Measurements from ENCODE around the gene KLHL6.

Gene KLHL6

DNA sequence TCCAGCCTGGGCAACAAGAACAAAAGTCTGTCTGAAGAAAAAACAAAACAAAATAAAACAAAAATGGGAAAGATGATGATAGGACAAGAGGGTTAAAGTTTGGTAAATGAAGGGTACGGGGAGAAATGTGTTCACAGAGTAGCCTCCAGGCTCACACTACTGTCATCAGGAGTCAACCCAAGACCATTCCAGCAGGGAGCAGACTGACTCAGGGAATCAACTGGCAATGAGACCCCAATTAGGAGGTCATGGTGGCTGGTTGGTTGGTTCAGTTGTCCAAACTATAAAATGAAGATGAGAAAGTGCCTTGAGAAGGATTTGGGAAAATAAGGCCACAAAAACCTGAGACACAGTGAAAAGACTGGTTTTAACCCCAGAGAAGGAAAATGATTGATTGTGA, 51.8 kb downstream of the KLHL6 start:
- no peak overlapping the region for H3K4me3 ChIP-seq (ENCODE audit: low read depth, low read length)
- TF ChIP-seq, protein P1, sequence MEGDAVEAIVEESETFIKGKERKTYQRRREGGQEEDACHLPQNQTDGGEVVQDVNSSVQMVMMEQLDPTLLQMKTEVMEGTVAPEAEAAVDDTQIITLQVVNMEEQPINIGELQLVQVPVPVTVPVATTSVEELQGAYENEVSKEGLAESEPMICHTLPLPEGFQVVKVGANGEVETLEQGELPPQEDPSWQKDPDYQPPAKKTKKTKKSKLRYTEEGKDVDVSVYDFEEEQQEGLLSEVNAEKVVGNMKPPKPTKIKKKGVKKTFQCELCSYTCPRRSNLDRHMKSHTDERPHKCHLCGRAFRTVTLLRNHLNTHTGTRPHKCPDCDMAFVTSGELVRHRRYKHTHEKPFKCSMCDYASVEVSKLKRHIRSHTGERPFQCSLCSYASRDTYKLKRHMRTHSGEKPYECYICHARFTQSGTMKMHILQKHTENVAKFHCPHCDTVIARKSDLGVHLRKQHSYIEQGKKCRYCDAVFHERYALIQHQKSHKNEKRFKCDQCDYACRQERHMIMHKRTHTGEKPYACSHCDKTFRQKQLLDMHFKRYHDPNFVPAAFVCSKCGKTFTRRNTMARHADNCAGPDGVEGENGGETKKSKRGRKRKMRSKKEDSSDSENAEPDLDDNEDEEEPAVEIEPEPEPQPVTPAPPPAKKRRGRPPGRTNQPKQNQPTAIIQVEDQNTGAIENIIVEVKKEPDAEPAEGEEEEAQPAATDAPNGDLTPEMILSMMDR (IDR thresholded peaks at IDR 0.05; ENCODE audit: borderline replicate concordance, insufficient read depth, low read depth, low read length), result no peak

DNA sequence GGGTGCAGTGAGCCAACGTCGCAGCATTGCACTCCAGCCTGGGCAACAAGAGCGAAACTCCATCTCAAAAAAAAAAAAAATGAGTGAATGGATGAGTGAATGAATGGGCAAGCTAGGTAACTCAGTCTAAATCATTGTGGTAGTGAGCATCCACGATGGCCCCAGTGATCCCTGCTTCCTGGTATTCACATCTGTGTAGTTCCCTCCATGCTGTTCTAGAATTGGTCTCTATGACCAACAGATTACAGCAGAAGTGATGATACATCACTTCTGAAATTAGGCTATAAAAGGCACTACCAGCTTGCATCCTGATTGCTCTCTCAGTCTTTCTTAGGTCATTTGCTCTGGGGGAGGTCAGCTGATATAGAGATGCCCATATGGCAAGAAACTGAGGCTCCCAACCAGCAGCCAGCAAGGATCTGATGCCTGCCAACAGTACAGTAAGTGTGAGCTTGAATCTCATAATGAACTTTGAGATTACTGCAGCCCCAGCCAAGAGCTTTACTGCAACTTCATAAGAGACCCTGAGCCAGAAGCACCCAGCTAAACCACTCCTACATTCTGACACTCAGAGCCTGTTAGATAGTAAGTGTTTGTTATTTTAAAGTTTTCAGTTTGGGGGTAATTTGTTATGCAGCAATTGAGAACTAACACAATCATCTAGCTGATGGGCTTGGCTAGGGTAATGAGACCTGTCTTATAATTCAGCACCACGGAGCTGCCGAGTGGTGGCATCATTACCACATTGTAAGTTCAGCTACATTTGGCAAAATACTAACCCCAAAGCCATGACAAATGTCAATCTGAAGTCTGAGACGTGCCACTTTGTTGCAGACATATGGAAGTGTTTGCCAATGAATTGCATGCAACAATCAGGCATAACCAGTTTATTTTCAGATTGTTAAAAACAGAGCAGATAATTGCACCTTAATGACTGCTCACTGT, 53.0 kb downstream of the KLHL6 start:
- H3K4me3 ChIP-seq (ENCODE audit: low read depth, low read length), result no peak overlapping the region
- TF ChIP-seq, protein P1 (IDR thresholded peaks at IDR 0.05; ENCODE audit: borderline replicate concordance, insufficient read depth, low read depth, low read length), result no peak

DNA sequence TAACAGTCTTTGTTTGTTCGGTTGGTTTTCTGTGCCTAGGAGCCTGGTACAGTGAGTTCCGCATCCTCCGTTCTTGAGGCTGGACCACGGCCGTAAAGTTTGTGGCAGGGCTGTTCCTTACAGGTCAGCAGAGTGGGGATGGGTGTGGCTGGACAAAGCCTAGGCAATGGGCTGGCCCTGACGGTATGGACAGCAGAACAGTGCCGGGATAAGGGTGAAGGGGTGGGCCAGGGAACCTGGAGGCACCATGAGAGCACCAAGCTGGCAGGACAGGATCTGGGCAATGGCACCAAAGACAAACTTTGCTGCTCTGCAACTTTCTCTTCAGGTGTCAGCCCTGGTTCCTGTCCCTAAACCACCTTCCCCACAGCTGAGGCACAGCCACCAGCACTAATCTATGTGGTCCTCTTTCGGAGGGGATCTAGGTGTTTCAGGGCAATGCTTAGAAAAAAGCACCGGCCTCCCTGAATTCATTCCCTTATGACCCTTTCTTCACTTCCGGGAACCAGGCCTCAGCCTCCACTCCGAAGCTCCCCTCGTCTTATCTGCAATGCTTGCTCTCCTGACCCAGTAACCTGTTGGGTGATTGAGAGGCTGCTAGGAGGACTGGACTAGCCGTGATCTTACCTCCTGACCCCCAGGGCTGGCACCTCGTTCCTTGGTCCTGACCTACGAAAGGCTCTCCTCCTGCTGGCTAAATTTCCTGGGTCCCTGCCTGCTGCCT, 54.4 kb downstream of the KLHL6 start:
- TF ChIP-seq, protein P1 (IDR thresholded peaks at IDR 0.05; ENCODE audit: borderline replicate concordance, insufficient read depth, low read depth, low read length), result no peak
- no peak overlapping the region for H3K4me3 ChIP-seq (ENCODE audit: low read depth, low read length)

DNA sequence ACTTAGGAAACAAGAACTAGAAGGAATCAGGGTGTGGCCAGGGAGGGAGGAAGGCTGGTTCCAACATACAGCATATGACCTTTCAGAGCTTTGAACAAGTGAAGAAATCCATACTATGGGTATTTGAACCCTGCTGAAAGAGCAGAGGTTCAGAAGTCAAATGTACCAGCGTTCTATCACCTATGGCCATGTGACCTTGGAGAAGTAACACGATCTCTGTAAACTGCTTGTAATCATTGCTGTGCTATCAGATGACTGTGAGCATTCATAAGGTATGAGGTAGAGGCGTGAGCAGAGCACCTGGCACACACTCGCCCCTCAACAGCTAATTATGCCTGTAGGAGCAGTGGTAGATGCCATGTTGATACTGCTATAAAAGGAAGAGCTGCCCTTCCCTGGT, 55.2 kb downstream of the KLHL6 start:
- TF ChIP-seq, protein P1 (IDR thresholded peaks at IDR 0.05; ENCODE audit: borderline replicate concordance, insufficient read depth, low read depth, low read length), result no peak

DNA sequence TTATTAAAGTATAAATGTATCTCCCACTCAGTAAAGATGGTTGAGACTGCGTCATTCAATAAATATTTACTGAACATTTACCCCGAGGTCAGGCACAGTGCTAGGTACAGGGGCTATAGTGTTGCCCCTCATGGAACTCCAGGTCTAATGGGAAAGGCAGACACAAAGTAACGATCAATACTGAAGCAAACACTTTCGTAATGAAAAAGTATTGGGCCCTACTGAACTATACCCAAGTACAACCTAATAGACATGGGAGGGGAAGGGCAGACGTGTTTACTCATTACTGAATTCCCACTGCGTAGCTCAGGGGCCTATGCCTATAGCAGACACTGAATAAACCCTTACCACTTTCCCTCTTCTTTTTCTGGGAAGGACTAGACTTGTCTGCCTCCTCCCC, 56.9 kb downstream of the KLHL6 start:
- H3K4me3 ChIP-seq (ENCODE audit: low read depth, low read length), result no peak overlapping the region
- TF ChIP-seq, protein P1 (IDR thresholded peaks at IDR 0.05; ENCODE audit: borderline replicate concordance, insufficient read depth, low read depth, low read length), result no peak

More for the DNA sequence above, 55.2 kb downstream of the KLHL6 start:
- H3K4me3 ChIP-seq (ENCODE audit: low read depth, low read length), result no peak overlapping the region

DNA sequence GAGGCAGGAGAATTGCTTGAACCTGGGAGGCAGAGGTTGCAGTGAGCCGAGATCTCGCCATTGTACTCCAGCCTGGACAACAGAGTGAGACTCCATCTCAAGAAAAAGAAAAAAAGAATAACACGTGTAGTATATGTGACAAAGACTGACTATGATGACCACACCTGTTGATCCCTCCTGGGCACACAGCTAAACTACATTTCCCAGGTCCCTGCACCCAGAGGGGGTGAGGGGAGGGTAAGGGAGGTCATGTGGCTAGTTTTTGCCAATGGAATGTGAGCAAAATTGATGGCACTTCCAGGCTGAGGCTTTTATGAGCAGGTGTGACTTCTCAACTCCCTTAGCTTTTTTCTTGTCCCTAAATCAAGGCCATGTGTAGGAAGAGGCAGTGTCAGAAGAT, 58.2 kb downstream of the KLHL6 start:
- TF ChIP-seq, protein P1 (IDR thresholded peaks at IDR 0.05; ENCODE audit: borderline replicate concordance, insufficient read depth, low read depth, low read length), result no peak
- H3K4me3 ChIP-seq (ENCODE audit: low read depth, low read length), result no peak overlapping the region

Measured in GM12875 (cell line).